ENCODE results near the gene MRPS2. TPM values are rescaled to one million over a fixed set of nuclear protein-coding genes. Genes with fewer than 3 reads are reported as not detected.

The MRPS2 gene
- total RNA-seq, 4 donors from 2014 or later: 21.4 to 37.6 (median 25.6) TPM

DNA sequence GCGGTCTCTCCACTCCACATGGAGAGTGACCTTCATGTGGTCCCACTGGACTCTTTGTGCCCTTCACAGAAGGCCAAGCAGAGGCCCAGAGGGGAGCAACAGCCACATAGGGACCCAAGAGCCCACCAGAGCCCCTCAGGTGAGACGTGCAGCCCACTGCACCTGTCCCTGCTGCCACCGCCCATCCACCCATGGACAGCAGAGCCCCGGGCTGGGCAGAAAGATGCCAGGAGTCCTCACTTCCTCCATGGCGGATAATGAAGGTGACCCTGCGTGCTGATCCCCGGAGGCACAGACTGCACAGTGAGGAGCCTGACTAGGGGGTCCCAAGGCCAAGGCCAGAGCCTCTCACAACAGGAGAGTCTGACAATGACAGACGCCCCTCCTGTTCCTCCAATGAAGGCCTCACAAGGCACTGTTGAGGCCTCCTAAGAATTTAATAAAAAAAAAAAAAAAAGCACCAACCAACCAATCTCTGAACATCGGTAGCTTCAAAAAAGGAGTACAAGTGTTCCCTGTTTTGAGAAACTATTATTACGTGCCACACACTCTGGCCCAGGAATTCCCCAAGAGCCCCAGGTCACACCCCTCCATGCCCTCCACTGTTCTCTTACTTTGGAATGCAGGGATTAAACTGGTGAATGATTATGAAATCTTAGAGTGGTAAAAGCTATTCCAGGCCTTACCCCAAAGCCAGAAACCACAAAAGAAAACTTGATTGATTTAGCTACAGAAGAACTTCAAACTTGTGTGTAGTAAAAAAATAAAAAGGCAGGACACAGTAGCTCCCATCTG, 23.7 kb upstream of the MRPS2 start:
- peaks cover 0 to 27% (median 6%) of the 10 kb centered on the region in 3 donors for H3K4me1 ChIP-seq
- H3K4me3 ChIP-seq: no peak overlapping the region
- no peaks in the 10 kb centered on the region for H3K36me3 ChIP-seq
- H3K9me3 ChIP-seq: no peaks in the 10 kb centered on the region
- 92 to 100% methylated on average over 2 of the region's 10 CpGs for WGBS, 2 donors (ENCODE audit: low coverage in 1 of 2)
- no peak overlapping the region for H3K27ac ChIP-seq
- H3K27me3 ChIP-seq: peaks cover 21% of the 10 kb centered on the region
- TF ChIP-seq POLR2A (IDR thresholded peaks at IDR 0.05) (no peak), EP300 (IDR thresholded peaks at IDR 0.05) (no peak), POLR2AphosphoS5 (IDR thresholded peaks at IDR 0.05) (no peak)
- TF ChIP-seq, protein P1, sequence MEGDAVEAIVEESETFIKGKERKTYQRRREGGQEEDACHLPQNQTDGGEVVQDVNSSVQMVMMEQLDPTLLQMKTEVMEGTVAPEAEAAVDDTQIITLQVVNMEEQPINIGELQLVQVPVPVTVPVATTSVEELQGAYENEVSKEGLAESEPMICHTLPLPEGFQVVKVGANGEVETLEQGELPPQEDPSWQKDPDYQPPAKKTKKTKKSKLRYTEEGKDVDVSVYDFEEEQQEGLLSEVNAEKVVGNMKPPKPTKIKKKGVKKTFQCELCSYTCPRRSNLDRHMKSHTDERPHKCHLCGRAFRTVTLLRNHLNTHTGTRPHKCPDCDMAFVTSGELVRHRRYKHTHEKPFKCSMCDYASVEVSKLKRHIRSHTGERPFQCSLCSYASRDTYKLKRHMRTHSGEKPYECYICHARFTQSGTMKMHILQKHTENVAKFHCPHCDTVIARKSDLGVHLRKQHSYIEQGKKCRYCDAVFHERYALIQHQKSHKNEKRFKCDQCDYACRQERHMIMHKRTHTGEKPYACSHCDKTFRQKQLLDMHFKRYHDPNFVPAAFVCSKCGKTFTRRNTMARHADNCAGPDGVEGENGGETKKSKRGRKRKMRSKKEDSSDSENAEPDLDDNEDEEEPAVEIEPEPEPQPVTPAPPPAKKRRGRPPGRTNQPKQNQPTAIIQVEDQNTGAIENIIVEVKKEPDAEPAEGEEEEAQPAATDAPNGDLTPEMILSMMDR (IDR thresholded peaks at IDR 0.05): no peak
- no peak for ATAC-seq

DNA sequence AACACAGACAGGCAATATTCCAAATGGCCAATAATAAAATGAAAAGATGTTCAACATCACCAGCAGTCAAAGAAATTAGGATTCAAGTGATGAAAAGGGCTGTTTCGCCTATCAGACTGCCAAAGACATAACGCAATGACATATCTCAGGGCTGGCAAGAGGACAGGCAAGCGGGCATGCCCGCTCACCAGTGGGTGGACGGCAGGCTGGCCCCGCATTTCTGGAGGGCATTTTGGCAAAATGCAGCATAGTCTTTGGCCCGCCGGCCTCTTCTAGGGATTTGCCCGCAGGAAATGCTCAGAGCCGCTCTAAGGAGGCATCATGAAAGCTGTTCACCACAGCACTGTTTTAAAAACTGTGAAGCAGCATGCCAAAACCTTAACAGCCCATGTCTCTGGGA, 22.3 kb upstream of the MRPS2 start:
- no peaks in the 10 kb centered on the region for H3K9me3 ChIP-seq
- peak overlapping the region in 1 of 4 donors; percentile 83 for H3K27ac ChIP-seq
- H3K4me3 ChIP-seq: no peak overlapping the region
- peaks cover 0 to 27% (median 6%) of the 10 kb centered on the region in 3 donors for H3K4me1 ChIP-seq
- 65 to 82% methylated on average over 7 of the region's 10 CpGs for WGBS, 2 donors (ENCODE audit: low coverage in 1 of 2)
- TF ChIP-seq EP300 (IDR thresholded peaks at IDR 0.05) (no peak), POLR2AphosphoS5 (IDR thresholded peaks at IDR 0.05) (no peak)
- TF ChIP-seq, protein P1 (IDR thresholded peaks at IDR 0.05): no peak
- peaks cover 0 to under 1% of the 10 kb centered on the region in 2 donors for H3K36me3 ChIP-seq
- no peak for ATAC-seq
- peaks cover 9% of the 10 kb centered on the region for H3K27me3 ChIP-seq

DNA sequence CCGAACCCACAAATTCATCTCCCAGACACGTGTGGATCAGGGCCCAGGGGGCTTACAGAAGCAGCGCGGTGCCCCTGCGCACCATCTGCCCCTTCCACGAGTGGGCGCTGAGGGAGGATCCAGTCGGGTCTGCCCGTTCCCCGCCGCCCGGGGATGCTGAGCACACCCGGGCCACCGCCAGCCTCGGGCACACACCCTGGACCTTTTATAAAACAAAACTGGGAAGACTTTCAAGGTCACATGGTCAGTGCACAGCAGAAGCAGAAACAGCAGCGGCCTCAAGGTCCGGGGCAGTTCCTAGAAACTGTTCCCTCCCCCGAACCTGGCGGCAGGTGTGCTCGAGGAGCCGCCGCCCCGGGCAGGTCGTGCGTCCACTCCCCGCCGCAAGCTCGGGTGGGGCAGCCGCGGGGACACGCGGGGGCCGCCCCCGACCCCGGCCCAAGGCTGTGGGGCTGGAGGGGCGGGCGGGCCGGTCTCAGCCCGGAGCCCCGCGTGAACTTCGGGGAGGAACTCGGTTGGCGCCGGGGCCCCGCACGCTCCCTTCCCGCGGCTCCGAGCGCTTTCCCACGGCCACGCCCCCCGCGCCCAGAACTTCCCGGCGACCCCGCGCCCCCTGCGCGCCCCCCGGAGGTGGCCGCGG, 21.5 kb upstream of the MRPS2 start:
- H3K27me3 ChIP-seq: peaks cover 9% of the 10 kb centered on the region
- WGBS, 2 donors (ENCODE audit: low coverage in 1 of 2): 0 to 8% methylated on average over 2 to 3 of the region's 64 CpGs

DNA sequence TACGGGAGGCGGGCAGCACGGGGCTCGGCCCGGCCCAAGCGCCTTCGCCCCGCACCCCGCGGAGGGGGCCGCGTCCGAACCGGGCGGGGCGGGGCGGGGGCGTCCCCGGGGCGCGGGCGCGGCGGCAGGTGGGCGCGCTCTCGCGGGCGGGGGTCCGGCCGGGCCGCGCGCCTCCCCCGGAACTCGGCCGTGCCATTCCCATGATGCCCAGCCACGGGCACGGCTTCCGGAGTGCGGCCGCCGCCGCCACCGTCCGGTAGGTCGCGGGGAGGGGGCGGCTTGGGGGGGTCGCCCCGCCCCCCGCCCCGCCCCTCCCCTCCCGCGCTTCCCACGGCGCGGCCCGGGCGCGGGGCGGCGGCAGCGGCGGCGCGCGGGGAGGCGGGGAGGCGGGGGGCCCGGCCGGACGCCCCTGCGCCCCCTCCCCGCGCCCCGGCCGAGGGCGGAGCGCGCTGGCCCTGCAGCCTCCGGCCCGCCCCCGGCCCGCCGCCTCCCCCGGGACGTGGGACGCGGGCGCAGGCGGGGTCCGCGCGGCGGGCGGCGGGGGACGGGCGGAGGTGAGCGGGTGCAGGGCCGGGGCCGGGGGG, 20.9 kb upstream of the MRPS2 start, which contains the start of gene PPP1R26:
TSS of gene PPP1R26 (plus strand) at position 314 of the 584 bp plus-strand sequence. CDS start 4,729 bp downstream, outside the sequence.
- WGBS, 2 donors (ENCODE audit: low coverage in 1 of 2): no CpG with 5 or more reads among the region's 103 CpGs
- peaks cover 0 to 14% of the 10 kb centered on the region in 2 donors for H3K36me3 ChIP-seq
- TF ChIP-seq EP300 (IDR thresholded peaks at IDR 0.05): no peak
- no peak for TF ChIP-seq POLR2AphosphoS5 (IDR thresholded peaks at IDR 0.05)
- no peak for TF ChIP-seq POLR2A (IDR thresholded peaks at IDR 0.05)
- TF ChIP-seq, protein P1 (IDR thresholded peaks at IDR 0.05): no peak
- peak within 1 kb of the TSS in 3 of 4 donors; percentile 80 to 84 (median 83) for H3K27ac ChIP-seq
- H3K4me3 ChIP-seq: peak within 1 kb of the TSS; percentile 58 to 85
- peaks cover 0 to 27% (median 6%) of the 10 kb centered on the region in 3 donors for H3K4me1 ChIP-seq
- no peaks in the 10 kb centered on the region for H3K9me3 ChIP-seq
- ATAC-seq: peak; percentile 35
- peaks cover 3% of the 10 kb centered on the region for H3K27me3 ChIP-seq

More for the DNA sequence above, 21.5 kb upstream of the MRPS2 start:
- peak overlapping the region in 3 of 4 donors; percentile 80 to 84 (median 83) for H3K27ac ChIP-seq
- peak; percentile 69 for ATAC-seq
- no peaks in the 10 kb centered on the region for H3K9me3 ChIP-seq
- peak overlapping the region; percentile 31 to 85 for H3K4me3 ChIP-seq
- H3K36me3 ChIP-seq: peaks cover 0 to 8% of the 10 kb centered on the region in 2 donors
- no peak for TF ChIP-seq POLR2AphosphoS5 (IDR thresholded peaks at IDR 0.05)
- no peak for TF ChIP-seq EP300 (IDR thresholded peaks at IDR 0.05)
- TF ChIP-seq POLR2A (IDR thresholded peaks at IDR 0.05): no peak
- TF ChIP-seq, protein P1 (IDR thresholded peaks at IDR 0.05): peak in 1 of 4 experiments; percentile 15
- peaks cover 0 to 27% (median 6%) of the 10 kb centered on the region in 3 donors for H3K4me1 ChIP-seq

Data from gastroesophageal sphincter (tissue), 4 donors.